ENCODE results near the gene CABLES1.
"Not testable (repeated sequence)": the region's sequence is repeated elsewhere in the genome, so short reads cannot be mapped to it uniquely, and the experiment has no call there.

DNA sequence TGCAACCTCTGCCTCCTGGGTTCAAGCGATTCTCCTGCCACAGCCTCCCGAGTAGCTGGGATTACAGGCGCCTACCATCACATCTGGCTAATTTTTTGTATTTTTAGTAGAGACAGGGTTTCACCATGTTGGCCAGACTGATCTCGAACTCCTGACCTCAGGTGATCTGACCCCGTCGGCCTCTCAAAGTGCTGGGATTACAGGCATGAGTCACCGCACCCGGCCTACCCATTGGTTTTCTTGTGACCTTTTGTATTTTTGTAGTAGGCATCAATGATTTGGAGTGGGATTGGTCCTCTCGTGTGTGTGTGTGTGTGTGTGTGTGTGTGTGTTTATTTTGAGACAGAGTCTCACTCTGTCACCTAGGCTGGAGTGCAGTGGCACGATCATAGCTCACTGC is 42.2 kb upstream of the CABLES1 start:
- TF ChIP-seq, protein P1, sequence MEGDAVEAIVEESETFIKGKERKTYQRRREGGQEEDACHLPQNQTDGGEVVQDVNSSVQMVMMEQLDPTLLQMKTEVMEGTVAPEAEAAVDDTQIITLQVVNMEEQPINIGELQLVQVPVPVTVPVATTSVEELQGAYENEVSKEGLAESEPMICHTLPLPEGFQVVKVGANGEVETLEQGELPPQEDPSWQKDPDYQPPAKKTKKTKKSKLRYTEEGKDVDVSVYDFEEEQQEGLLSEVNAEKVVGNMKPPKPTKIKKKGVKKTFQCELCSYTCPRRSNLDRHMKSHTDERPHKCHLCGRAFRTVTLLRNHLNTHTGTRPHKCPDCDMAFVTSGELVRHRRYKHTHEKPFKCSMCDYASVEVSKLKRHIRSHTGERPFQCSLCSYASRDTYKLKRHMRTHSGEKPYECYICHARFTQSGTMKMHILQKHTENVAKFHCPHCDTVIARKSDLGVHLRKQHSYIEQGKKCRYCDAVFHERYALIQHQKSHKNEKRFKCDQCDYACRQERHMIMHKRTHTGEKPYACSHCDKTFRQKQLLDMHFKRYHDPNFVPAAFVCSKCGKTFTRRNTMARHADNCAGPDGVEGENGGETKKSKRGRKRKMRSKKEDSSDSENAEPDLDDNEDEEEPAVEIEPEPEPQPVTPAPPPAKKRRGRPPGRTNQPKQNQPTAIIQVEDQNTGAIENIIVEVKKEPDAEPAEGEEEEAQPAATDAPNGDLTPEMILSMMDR (conservative IDR thresholded peaks at IDR 0.05) = not testable (repeated sequence)
- not testable (repeated sequence) for TF ChIP-seq EZH2 (IDR thresholded peaks at IDR 0.05; ENCODE audit: low read depth)
